ENCODE results near the gene MX1.

DNA sequence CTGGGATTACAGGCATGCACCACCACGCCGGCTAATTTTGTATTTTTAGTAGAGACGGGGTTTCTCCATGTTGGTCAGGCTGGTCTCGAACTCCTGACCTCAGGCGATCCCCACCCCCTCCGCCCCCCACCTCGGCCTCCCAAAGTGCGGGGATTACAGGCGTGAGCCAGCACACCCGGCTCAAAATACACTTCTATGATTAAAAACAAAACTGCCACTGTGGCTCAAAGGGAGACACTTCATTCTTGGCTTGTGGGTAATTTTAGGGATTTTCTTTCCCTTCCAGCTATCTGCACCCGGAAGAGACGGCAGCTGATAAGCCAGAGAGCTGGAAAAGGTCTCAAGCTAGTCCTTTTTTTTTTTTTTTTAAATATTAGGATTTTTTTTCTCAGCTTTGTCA is 57.4 kb downstream of the MX1 start:
- TF ChIP-seq, protein P1, sequence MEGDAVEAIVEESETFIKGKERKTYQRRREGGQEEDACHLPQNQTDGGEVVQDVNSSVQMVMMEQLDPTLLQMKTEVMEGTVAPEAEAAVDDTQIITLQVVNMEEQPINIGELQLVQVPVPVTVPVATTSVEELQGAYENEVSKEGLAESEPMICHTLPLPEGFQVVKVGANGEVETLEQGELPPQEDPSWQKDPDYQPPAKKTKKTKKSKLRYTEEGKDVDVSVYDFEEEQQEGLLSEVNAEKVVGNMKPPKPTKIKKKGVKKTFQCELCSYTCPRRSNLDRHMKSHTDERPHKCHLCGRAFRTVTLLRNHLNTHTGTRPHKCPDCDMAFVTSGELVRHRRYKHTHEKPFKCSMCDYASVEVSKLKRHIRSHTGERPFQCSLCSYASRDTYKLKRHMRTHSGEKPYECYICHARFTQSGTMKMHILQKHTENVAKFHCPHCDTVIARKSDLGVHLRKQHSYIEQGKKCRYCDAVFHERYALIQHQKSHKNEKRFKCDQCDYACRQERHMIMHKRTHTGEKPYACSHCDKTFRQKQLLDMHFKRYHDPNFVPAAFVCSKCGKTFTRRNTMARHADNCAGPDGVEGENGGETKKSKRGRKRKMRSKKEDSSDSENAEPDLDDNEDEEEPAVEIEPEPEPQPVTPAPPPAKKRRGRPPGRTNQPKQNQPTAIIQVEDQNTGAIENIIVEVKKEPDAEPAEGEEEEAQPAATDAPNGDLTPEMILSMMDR (IDR thresholded peaks at IDR 0.05): no peak
- TF ChIP-seq POLR2A (IDR thresholded peaks at IDR 0.05) (no peak), POLR2AphosphoS5 (IDR thresholded peaks at IDR 0.05; ENCODE audit: insufficient read depth in 1 of 2, low read depth in 1 of 2) (no peak)
